ENCODE measurements around the gene DNAJC30.
"Not testable (repeated sequence)": the region's sequence is repeated elsewhere in the genome, so short reads cannot be mapped to it uniquely, and the experiment has no call there.

The DNAJC30 gene

DNA sequence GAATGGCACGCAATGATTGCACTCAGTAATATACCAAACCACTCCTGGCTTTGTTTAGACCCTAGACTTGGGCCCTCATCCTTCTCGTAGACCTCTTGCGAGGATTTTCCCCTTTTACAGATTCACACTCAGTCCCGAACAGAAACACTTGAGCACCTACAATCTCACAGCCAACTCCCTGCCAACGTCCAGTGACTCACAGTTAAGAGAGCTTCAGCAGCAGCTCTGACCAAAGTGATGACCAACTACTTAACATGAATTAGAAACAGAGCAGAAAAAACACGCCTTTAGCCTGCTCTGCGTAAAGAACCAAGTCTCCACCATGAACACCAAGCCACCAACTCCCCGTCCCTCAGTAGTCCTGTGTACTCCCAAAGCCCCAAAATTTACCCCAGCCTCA, 2.2 kb downstream of the DNAJC30 start:
- DNase-seq (ENCODE audit: low read depth): no peak

DNA sequence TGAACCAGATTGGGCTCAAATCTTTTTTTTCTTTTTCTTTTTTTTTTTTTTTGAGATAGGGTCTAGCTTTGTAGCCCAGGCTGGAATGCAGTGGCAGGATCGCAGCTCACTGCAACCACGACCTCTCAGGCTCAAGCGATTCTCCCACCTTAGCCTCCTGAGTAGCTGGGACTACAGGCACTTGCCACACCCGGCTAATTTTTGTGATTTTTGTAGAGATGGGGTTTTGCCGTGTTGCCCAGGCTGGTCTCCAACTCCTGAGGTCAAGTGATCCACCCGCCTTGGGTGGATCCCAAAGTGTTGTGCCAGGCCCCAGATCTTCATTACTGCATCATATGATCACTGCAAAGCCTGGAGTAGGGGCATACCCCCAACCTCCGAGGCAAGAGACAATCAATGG, 2.8 kb downstream of the DNAJC30 start:
- no peak for DNase-seq (ENCODE audit: low read depth)

DNA sequence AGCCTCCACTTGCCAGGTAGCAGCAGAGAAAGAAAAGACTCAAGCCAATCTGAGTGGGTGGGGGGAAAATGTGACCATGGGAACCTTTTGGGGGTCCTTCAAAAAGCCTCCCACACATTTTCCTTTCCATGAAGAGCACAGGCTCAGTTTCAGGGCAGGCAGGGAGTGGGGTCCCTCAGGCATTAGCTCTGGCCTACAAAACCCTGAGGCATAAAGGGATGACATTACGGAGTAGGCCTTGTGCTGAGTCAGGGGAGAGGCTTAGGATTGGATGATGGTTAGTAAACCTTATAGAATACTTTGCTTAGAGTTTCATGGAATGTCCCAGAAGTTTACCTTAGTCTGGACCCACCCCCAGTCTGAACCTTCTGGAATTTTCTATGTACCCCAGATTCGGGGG, 3.5 kb downstream of the DNAJC30 start:
- DNase-seq (ENCODE audit: low read depth): no peak

DNA sequence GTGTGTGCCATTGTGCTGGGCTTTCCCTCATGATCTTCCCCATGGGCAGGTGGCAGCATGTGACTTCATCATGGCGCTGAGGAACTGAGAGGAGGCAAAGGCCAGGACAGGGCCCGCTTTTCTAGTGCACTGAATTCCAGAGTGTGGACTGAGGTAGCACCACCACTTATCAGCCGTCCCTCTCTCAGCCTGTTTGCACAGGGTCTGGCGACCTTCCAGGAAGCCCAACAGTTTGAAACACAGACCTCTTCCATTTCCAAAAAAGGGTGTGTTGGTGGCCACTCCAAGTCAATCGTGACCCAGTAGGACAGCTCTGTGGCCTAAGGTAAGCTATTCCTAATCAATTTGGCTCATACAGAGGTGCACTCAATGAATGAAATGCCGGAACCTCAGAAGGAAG, 4.4 kb downstream of the DNAJC30 start:
- DNase-seq (ENCODE audit: low read depth): no peak

DNA sequence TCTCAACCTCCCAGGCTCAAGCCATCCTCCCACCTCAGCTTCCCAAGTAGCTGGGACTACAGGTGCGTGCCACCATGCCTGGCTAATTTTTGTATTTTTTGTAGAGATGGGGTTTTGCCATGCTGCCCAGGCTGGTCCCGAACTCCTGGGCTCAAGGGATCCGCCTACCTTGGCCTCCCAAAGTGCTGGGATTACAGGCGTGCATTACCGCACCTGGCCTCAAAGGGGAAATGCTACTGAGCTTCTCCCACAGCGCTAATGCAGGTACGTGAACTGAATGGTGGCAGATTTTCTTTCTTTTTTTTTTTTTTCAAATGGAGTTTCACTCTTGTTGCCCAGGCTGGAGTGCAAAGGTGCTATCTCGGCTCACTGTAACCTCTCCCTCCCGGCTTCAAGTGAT, 7.2 kb downstream of the DNAJC30 start:
- DNase-seq (ENCODE audit: low read depth): not testable (repeated sequence)

DNA sequence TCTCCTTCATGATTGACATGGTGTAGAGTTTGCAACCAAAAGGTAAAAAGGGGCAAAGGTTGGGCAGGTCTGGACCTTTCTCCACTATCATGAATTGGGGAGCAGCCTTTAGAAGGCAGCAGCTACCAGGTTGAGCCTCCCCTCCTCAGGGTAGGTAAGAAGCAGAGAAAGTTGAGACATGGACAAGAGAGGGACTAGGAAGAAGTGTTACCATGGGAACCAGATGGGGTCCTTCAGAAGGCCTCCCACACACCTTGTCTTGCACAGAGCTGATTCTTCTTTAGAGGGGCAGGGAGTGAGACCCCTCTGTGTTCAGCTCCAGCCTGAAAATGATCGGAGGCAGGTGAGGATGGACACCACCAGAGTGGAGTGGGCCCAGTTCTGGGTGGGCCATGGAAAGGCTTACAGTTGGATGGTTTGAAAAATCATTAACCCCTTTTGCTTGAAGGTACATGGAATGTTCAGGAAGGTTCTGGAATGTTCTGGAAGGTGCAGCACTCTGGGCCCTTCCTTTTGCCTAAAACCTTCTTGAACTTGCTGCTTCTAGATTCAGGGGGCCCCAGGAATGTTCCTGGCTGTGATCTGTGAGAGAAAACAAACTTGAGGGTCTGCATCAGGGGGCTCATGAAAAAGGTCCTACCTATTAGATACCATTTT, 8.7 kb downstream of the DNAJC30 start:
- no peak for DNase-seq (ENCODE audit: low read depth)

DNA sequence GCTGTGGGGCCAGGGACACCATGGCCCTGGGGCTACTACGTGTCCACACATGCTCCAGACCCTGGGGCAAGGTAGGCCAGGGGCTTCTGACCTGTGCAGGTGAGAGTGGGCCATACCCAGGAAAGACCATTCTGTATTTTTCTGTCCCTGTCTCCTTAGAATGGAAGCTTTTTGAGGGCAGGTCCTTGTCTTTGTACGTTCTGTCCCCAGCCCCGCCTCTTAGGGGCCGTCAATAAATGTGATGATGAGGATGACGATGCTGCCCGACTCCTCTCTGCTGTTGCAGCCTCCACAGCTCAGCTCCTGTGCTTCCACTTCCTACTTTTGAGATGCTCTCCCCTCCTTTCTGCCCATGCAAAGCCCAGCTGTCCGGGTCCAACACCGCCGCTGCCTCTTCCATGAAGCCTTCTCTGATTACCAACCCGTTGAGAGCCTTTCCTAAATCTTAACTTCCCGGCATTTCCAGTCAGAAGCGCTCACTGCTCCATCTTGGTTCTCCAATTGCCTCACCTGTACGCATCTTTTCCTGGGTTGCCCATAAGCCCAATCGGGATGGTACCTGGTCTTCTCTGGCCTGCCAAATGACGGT, 11.3 kb downstream of the DNAJC30 start:
- DNase-seq (ENCODE audit: low read depth): no peak

DNA sequence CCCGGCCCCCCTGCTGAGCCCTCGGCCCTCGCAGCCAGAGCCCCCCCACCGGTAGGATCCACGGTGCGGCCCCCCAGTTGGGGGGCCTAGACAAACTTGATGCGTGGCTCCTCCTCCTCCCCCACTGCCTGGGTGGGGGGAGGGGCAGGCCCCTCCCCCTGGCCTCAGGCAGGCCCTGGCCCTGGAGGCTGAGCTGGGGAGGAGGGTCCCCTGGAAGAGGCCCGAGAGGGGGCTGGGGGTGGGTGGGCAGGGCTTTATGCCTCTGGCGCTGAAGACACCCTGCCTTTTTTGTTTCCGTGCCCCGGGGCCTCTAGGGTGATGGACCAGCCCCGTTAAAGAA, 12.0 kb downstream of the DNAJC30 start:
- DNase-seq (ENCODE audit: low read depth): no peak

DNA sequence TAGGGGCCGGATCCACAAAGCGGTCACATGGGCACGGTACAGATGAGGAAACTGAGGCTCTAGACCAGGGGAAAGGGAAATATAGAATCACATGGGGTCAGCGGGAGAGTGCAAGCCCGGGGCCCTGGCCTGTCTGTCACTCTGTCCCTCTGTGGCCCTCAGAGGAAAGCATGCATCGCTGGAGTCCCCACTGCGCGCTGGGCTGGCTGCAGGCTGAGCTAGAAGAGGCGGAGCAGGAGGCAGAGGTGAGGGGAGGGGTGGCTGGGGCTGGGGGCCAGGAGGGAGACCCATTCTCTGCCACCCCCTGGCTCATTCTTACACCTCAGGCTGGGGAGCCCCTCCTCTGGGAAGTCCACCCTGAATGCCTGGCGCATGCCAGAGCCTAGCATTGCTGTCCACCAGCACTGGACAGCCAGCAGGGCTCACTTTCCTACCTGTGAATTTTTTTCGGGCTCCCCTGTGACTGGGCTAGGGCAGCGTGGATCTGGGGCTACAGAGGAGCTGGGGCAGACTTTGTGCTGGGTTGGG, 13.3 kb downstream of the DNAJC30 start:
- DNase-seq (ENCODE audit: low read depth): no peak

DNA sequence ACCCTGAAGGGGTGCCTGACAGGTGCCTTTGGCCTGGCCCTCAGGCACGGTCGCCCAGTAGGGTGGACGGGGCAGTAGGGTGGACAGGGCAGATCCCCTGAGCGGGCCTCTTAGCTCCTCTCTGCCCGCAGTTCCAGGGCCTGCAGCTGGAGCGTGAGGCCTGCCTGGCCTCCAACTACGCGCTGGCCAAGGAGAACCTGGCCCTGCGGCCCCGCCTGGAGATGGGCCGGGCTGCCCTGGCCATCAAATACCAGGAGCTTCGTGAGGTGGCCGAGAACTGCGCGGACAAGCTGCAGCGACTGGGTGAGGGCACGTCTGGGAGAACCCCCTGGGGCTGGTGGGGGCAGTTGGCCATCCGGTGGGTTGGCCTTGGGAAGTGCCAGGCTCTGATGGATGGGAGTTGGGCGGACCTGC, 14.0 kb downstream of the DNAJC30 start:
- no peak for DNase-seq (ENCODE audit: low read depth)

DNA sequence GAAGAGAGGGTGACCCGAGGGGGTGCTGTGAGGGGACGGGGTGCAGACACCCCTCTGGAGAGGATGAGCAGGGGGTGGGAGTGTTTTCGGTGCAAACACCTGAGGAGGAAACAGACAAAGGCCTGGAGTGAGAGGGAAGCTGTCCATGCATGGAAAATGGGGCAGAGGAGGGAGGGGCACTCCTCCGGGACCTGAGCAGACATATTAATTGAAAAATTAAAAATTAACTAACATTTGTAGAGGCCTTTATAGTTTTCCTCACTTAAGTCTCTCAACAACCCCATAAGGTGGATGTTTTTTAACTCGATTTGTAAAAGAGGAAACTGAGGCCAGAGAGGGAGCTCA, 14.4 kb downstream of the DNAJC30 start:
- no peak for DNase-seq (ENCODE audit: low read depth)

DNA sequence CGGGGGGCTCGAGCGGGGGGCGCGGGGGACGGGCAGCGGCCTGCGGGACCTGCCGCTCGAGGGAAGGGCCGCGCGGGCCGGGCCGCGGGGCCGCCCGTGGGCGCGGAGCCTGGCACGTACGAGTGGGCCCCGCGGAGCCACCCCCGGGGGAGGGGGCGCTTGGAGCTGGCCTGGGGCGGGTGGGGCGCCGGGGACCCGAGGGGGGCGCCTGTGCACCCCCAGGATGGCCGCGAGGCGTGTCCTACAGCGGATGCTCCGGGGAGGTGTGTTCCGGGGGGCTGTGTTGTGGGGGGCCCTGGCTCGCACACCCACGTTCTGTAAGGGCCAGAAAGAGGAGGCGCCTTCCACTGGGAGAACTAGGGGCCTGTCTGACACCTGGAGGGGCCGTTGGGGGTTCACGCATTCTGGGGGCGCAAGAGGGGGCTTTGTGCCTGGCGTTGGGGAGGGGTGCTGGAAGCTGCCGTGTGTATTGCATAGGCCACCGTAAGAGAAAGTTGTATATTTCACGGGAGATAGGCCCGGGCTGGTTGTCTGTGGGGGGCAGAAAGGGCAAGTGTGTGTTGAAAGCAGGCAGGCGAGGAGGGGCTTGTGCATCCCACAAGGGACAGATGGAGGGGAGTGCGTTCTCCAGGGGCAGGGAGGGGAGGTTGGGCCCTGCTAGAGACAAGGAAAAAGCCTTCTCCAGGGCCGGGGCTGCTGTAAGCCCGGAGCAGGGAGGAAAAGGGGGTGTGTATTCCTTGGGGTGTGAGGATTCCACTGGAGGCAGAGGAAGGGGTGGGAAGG, 15.0 kb downstream of the DNAJC30 start:
- no peak for DNase-seq (ENCODE audit: low read depth)

DNA sequence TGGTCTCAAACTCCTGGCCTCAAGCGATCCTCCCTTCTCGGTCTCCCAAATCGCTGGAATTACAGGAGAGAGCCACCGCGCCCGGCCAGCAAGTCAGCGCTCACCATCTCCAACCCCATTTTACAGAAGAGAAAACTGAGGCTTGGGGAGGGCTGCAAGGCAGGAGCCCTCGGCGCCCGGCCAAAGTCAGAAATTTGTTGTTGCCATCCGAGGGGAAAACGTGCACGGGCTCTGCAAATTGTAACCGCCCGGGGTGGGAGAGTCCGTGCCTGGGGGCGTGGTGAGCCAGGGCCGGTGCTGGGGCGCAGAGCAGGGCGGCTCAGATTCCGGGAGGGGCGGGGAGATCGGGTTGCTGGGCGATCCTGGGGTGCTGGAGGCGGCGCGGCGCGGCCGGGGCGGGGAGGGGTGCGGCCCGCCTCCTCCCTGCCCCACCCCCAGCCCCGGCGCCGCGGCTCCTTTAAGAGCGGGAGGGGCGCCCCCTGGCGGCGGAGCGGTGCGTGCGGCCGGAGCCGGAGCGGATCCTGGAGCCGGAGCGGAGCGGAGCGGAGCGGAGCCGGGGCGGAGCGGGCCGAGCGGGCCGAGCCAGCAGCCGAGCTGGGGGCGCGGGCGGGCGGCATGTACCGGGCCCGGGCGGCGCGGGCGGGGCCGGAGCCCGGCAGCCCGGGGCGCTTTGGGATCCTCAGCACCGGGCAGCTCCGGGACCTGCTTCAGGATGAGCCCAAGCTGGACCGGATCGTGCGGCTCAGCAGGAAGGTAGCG, 15.7 kb downstream of the DNAJC30 start, which contains the start of gene VPS37D:
VPS37D (plus strand) TSS at position 488 of the 759 bp plus-strand sequence; CDS start at position 616, 128 bp downstream.
- peak; percentile 51 for DNase-seq (ENCODE audit: low read depth)

DNA sequence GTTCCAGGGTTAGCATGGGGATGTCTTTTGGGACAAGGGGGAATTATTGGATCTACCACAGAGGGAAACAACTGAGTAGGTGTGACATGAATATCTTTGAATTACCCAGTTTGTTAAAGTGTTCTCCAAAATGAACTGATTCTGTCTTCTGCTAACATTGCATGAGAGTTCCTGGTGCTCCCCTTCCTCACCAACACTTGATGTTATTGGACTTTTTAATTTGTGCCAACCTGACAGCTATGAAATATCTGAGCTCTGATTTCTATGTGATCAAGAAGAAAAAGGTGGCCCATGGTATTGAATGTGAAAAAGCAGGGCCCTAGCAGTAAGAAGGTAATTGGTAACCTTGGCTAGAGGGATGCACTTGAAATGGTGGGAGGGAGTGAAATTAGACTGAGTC, 20.2 kb downstream of the DNAJC30 start:
- no peak for DNase-seq (ENCODE audit: low read depth)

DNA sequence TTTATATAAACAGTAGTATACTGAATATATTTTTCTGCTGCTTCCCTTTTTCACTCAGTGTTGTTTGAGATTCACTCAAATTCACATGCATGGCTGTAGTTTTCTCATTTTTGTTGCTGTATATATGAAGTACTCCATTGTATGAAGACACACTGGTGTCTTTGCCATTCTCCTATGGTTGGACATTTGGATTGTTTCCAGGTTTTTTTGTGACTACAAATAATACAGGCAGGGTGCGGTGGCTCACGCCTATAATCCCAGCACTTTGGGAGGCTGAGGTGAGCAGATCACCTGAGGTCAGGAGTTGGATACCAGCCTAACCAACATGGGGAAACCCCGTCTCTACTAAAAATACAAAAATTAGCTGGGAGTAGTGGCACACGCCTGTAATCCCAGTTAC, 22.7 kb downstream of the DNAJC30 start:
- not testable (repeated sequence) for DNase-seq (ENCODE audit: low read depth)

DNA sequence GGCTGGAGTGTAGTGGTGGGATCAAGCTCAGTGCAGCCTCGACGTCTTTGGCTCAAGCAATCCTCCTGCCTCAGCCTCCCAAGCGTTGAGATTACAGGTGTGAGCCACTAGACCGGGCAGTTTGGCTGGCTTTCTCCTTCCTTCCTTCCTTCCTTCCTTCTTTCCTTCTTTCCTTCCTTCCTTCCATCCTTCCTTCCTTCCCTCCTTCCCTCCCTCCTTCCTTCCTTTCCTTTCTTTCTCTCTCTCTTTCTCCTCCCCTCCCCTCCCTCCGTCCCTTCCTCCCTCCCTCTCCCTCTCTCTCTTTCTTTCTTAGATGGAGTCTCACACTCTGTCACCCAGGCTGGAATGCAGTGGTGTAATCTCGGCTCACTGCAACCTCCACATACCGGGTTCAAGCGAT, 23.3 kb downstream of the DNAJC30 start:
- DNase-seq (ENCODE audit: low read depth): no peak

DNA sequence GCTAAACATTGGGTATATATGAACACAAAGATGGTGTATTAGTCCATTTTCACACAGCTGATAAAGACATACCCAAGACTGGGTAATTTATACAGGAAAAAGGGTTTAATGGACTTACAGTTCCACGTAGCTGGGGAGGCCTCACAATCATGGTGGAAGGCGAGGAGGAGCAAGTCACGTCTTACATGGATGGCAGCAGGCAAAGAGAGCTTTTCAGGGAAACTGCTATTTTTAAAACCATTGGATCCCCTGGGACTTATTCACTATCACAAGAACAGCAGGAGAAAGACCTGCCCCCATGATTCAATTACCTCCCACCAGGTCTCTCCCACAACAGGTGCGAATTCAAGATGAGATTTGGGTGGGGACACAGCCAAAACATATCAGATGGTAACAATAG, 27.9 kb downstream of the DNAJC30 start:
- not testable (repeated sequence) for DNase-seq (ENCODE audit: low read depth)

DNA sequence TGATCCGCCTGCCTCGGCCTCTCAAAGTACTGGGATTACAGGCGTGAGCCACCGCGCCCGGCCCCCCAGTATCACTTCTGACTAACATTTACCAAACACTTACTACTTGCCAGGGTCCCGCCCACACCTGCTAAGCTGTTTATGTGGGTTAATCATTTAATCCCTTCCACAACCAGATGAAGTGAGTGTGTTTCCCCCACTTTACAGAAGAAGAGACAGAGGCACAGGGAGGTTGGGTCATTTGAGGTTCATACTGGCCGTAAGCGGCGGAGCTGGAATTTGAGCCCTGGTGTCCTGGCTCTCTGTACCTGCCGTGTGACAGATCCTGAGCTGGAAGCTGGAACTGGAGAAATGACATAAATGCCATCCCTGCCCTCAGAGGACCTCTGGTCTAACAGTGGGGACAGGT, 30.7 kb downstream of the DNAJC30 start:
- no peak for DNase-seq (ENCODE audit: low read depth)

DNA sequence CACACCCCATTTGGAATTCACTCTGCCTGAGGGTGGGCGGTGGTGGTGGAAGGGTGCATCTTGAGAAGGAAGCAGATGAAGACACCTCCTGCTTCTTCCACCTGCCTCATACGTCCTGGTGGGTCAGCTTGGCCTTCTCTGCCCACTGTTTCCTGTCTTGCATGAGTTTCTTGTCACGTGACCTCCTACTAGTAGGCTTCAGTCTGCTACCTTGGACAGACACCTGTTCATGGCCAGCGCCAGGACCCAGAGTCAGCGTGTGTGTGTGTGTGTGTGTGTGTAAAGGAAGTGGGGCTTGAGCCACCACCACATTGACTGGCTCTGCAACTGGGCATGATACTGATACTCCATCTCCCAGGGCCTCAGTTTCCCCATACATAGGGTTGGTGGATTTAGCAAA, 32.7 kb downstream of the DNAJC30 start:
- no peak for DNase-seq (ENCODE audit: low read depth)

DNA sequence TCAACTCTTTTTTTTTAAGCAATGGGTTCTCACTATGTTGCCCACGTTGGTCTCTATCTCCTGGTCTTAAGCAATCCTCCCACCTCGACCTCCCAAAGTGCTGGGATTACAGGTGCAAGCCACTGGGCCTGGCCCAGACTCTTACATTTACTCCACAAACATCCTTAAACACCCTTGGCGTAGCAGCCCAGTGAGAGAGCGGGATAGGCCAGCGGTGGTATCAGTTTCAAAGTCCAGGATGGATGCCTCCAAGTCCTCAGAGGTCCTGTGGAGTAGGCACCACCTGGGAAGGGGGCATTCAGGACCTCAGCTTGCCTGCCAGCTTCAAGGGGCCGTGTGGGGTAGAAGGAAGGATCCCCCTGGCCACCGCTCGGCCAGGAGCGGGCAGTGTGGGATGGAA, 33.7 kb downstream of the DNAJC30 start:
- no peak for DNase-seq (ENCODE audit: low read depth)

DNA sequence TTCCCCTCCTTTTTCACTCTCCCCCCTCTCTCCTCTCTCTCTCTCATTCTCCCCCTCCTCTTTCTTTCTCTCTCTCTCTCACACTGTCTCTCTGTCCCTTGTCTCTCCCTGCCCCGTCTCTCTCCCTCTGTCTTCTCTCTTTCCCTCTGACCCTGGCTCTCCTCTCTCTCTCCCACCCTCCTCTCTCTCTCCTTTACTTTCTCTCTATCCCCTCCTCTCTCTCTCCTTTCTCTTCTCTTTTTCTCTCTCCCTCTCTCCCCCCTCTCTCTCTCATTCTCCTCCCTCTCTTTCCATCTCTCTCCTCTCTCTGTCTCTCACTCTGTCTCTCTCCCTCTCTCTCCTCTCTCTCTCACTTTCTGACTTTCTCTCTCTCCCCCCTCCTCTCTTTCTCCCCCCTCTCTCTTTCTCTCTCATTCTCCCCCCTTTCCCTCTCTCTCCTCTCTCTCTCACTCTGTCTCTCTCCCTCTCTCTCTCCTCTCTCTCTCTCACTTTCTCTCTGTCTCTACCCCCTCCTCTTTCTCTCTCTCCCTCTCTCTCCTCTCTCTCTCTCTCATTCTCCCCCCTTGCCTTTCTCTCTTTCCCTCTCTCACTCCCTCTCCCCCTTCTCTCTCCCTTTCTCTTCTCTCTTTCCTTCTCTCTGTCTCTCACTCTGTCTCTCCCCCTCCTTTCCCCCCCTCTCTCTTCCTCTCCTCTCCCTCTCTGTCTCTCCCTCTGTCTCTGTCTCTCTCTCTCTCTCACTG, 34.5 kb downstream of the DNAJC30 start:
- no peak for DNase-seq (ENCODE audit: low read depth)

Measured in HS-5 (cell line).